Neural crest cell (in vitro differentiated cells): ENCODE measurements around the gene CADPS. TPM values are rescaled to one million over a fixed set of nuclear protein-coding genes. Genes with fewer than 3 reads are reported as not detected.

Source experiments
- DNase-seq: peaks from one replicate; pipeline ENCODE4 v3.0.0; 2021; ENCODE audit warnings: low read depth, mixed read lengths, low spot score
- H3K27ac Mint-ChIP-seq: one replicate; pipeline ENCODE4 v1.8.0; 2021; ENCODE audit warnings: mild to moderate bottlenecking, mixed read lengths; ENCODE audit not compliant: unreplicated experiment
- H3K27me3 Mint-ChIP-seq: 2 replicates; pipeline ENCODE4 v1.8.0; 2021; ENCODE audit warnings: low read depth, mild to moderate bottlenecking, mixed read lengths
- H3K36me3 Mint-ChIP-seq: 2 replicates; pipeline ENCODE4 v1.8.0; 2021; ENCODE audit warnings: low read depth, mild to moderate bottlenecking, mixed read lengths
- H3K4me1 Mint-ChIP-seq: 2 replicates; pipeline ENCODE4 v1.8.0; 2021; ENCODE audit warnings: mixed read lengths
- H3K4me3 Mint-ChIP-seq: one replicate; pipeline ENCODE4 v1.8.0; 2021; ENCODE audit warnings: mild to moderate bottlenecking, mixed read lengths
- H3K9me3 Mint-ChIP-seq: 2 replicates; pipeline ENCODE4 v1.8.0; 2021; ENCODE audit warnings: mixed read lengths
- total RNA-seq: library from RNA; stranded (reverse); gene quantifications from 2 replicates; pipeline ENCODE4 v1.2.1, GENCODE V29; 2021
- TF ChIP-seq, protein P1 (sequence below): fragments of 200-600 bp; sonication (generic); conservative IDR thresholded peaks from 2 replicates; pipeline ENCODE4 v1.5.0; 2021; ENCODE audit warnings: antibody characterized with exemption, mild to moderate bottlenecking

The CADPS gene
- total RNA-seq, 1 donor from 2014 or later, result 9.3 TPM

DNA sequence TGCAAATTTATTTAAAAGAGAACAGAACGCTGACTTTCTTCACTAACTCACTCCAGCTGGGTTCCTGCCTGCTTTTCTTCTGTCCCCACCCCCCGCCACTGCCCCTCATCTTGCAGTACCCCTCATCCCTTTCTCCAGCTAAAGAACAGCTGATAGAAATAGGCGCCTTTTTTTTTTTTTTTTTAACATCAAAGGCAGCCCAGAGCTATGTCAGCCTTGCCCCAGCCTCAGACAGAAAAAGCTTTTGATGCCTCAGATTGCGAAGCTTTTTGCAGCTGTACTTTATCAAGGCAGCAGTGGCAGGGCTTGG, 1.8 kb downstream of the CADPS start:
- DNase-seq, result no peak
- no peaks in the 10 kb centered on the region for H3K9me3 Mint-ChIP-seq
- H3K4me1 Mint-ChIP-seq, result peaks cover 21% of the 10 kb centered on the region
- H3K36me3 Mint-ChIP-seq, result no peaks in the 10 kb centered on the region
- TF ChIP-seq, protein P1, sequence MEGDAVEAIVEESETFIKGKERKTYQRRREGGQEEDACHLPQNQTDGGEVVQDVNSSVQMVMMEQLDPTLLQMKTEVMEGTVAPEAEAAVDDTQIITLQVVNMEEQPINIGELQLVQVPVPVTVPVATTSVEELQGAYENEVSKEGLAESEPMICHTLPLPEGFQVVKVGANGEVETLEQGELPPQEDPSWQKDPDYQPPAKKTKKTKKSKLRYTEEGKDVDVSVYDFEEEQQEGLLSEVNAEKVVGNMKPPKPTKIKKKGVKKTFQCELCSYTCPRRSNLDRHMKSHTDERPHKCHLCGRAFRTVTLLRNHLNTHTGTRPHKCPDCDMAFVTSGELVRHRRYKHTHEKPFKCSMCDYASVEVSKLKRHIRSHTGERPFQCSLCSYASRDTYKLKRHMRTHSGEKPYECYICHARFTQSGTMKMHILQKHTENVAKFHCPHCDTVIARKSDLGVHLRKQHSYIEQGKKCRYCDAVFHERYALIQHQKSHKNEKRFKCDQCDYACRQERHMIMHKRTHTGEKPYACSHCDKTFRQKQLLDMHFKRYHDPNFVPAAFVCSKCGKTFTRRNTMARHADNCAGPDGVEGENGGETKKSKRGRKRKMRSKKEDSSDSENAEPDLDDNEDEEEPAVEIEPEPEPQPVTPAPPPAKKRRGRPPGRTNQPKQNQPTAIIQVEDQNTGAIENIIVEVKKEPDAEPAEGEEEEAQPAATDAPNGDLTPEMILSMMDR, result no peak
- no peak overlapping the region for H3K27ac Mint-ChIP-seq
- H3K4me3 Mint-ChIP-seq, result peak overlapping the region; percentile 92
- H3K27me3 Mint-ChIP-seq, result peaks cover 91% of the 10 kb centered on the region

DNA sequence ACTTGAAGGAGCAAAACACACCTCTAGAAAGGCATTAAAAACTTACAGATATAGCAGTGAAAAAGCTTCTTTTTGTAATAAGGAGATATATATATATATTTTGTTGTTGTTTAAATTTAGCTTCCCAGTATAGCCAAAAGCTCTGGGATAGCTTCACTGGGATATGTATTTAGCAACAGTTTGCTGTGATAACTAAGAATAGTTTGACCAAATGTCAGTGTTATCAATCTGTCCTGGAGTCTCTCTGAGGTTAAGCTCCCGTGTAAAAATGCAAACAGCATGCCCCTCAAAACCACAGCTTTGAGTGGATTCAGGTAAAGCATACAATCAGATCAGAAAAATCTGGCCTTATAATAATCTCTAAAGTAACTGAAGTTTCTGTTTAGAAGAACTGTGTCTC, 2.9 kb downstream of the CADPS start:
- H3K27ac Mint-ChIP-seq, result no peak overlapping the region
- H3K9me3 Mint-ChIP-seq, result no peaks in the 10 kb centered on the region

DNA sequence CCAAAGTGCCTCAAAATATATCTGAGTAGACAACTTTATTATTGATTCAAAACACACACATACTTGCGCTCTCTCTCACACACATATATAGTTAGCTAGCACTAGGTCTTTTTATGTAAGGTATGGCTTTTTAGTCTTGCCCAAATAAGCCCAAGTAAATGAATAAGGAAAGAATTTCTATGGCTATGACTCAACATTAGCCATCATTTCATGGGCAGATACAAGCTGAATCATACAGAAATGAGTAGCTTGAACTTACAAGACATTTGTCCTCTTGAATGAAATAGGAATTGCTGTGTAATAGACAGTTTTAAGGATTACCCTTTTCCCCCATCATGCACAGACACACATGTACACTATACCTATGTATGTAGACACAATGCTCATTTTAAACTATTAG, 4.9 kb downstream of the CADPS start:
- DNase-seq, result no peak
- Mint-ChIP-seq H3K4me1 (peaks cover 11% of the 10 kb centered on the region), H3K36me3 (no peaks in the 10 kb centered on the region), H3K4me3 (no peak overlapping the region), H3K9me3 (no peaks in the 10 kb centered on the region), H3K27me3 (peaks cover 82% of the 10 kb centered on the region), H3K27ac (no peak overlapping the region)
- TF ChIP-seq, protein P1, result no peak

More for the DNA sequence above, 2.9 kb downstream of the CADPS start:
- H3K36me3 Mint-ChIP-seq, result no peaks in the 10 kb centered on the region
- TF ChIP-seq, protein P1, result no peak
- H3K4me3 Mint-ChIP-seq, result peak overlapping the region; percentile 92
- H3K27me3 Mint-ChIP-seq, result peaks cover 93% of the 10 kb centered on the region
- H3K4me1 Mint-ChIP-seq, result peaks cover 21% of the 10 kb centered on the region
- no peak for DNase-seq

DNA sequence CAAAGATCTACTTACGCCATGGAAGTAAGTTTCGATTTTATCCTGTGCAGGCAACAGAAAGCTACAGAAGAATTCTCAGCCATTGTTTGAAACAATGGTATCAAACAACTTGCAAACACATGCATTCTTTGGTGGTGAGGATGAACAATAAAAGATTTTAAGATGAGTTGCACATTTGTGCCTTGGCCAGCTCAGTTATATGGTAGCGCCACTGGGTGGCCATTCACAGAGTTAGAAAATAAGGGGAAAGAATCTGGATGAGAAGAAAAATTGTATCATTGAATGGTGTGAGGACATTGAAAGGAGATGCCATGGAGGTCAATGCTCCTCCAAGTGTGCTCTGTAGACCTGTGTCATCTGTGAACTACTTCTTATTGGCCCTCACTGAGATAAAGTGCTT, 11.6 kb downstream of the CADPS start:
- Mint-ChIP-seq H3K4me1 (no peaks in the 10 kb centered on the region), H3K27me3 (peaks cover 27% of the 10 kb centered on the region), H3K27ac (no peak overlapping the region), H3K36me3 (no peaks in the 10 kb centered on the region), H3K4me3 (no peak overlapping the region), H3K9me3 (no peaks in the 10 kb centered on the region)
- DNase-seq, result no peak
- TF ChIP-seq, protein P1, result no peak

DNA sequence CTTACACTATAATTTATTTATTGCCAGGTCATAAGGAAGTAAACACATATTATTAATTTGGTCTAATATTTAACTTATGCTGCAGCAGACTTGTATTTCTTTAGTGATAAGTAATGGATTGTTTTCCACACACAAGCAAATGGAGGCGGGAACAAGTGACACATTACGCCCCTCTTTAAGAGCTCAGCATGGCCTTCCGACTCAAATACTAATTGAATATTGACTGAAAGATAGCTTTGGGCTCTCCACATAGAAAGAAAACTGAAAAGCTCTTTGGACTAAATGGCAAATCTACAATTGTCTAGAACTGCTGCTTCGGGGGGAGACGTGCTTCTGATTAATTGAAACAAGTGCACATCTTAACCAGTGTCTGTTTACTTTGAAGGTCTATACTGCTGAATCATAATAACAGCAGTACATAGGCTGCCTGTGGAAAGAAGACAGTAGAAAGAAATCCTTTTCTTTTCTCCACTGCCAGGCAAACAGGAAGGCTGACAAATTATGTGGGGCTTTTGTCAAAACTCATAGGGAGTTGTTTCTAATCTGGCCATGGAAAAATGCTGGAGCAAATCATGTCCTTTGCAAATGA, 15.9 kb downstream of the CADPS start:
- Mint-ChIP-seq H3K27ac (no peak overlapping the region), H3K4me3 (no peak overlapping the region), H3K9me3 (no peaks in the 10 kb centered on the region), H3K4me1 (no peaks in the 10 kb centered on the region), H3K27me3 (no peaks in the 10 kb centered on the region), H3K36me3 (no peaks in the 10 kb centered on the region)
- no peak for DNase-seq
- TF ChIP-seq, protein P1, result no peak
